NCI-H2171 (cell line): Measurements from ENCODE around the gene IDH3A.
"Not testable (repeated sequence)": the region's sequence is repeated elsewhere in the genome, so short reads cannot be mapped to it uniquely, and the experiment has no call there.

ENCODE experiments used
- DNase-seq: peaks from one replicate; lab custom pipeline; 2025; lab: John Stamatoyannopoulos, UW

The IDH3A gene

DNA sequence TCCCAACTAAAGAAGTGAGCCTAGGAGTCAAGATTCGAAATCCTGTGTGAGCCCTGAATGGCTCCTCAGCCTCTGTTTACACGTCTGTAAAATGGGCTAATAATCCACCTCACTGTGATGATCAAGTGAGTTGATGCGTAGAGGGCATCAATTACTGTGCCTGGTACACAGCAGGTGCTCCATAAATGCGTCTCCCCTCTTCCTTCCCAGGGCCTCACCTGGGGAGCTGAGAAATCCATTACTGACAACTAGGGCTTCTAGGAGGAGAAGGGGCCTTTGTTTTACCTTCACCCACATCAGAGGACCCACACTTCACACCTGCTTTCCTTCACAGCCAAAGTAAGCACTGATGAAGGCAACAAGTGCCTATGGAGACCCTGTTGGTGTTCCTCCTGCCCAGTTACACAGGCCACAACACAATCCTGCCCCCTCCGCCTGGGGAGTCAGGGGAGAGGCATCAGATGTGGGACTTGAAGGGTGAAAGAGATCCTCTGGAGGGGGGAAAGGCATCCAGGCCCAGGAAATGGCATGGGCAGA, 19.3 kb upstream of the IDH3A start:
- no peak for DNase-seq

DNA sequence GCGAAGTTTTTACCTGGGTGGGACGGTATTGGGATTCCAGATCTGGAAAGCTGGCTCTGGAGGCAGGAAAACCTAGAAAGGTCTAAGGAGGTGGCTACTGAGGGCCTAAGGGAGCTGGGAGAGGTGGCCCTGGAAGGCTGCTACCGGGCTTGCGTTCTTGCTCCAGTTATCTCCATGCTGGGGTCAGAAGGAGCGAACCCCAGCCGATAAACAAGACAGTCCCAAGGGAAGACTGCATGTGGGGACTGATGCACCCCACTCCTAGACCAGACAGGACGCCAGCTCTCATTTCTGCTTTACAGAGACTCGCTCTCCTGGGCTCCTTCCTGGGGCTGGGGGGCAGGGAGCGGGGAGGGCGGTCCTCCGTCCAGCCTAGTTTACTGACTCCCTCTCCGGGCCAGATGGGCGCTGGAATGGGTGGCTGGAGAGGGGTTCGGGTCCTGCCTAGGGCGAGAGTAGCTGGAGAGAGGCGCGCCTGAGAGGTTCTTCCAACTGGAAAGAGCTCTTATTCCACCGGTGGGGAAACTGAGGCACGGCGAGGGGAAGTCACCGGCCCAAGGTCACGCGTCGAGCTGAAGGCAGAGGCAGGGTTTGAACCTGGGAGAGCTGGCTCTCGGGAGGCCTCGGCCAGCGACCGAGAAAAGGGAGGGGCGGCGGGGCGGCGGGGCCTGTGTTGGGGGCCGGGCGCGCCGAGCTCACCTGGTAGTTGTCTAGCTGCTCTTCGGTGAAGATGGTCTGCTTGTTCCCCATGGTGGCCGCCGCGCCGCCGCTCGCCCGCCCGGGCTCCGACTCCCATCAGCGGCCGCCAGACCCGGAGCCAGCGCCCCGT, 18.5 kb upstream of the IDH3A start:
- no peak for DNase-seq

DNA sequence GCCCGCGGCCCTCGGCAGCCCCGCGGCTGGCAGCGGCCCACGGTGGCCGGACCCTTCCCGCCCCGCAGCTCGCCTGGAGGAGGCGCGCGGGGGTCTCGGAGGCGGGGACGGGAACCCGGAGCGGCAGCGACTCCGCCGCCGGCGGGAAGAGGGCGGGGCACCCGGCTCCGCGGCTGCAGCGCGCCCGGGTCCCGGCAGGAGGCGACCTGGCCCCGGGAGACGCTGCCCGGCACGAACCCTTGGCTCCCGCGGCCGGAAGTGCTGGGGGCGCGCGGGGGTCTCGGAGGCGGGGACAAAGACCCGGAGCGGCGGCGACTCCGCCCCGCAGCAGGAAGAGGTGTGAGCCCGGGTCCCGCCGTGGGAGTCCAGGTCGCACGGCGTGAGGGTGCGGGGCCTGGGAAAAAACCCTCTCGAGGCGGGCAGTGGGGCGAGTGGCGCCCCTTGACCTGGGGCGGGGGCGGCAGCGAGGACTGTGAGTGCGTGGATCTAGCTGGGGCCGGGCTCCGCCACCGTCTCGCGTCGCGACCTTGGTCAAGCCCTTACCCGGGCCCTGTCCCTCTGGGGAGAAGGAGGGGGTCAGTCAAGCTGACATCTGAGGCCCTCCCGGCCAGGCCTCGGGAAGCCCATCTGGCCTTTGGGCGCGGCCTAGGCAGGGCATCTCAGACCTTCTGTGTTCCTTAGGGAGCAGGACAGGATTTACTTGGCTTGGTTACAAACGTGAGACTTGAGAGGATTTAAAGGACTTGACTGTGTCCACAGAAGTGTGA, 17.7 kb upstream of the IDH3A start, which contains the start of gene CIB2:
TSS of gene CIB2 (minus strand) at position 151 of the 767 bp plus-strand sequence. CDS start 230 bp downstream, outside the sequence.
- peak; percentile 78 for DNase-seq

DNA sequence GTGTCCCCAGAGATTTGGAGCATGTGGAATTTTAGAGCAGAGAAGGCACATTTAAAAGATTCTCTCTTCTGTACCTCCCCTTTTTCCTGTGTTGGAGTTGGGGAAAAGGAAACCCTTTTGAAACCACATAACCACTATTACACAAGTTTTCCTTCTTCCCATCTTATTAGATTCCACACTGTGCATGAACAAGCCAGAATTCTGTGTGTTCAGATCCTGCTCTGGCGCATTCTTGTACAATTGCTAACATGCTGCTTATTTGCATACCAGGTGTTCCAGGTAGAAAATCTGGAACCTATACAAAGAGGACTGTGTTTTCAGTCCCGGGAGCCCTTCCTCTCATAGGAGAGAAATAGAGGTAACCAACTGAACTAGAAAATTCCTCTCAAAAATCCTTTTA, 15.4 kb upstream of the IDH3A start:
- DNase-seq, result no peak

DNA sequence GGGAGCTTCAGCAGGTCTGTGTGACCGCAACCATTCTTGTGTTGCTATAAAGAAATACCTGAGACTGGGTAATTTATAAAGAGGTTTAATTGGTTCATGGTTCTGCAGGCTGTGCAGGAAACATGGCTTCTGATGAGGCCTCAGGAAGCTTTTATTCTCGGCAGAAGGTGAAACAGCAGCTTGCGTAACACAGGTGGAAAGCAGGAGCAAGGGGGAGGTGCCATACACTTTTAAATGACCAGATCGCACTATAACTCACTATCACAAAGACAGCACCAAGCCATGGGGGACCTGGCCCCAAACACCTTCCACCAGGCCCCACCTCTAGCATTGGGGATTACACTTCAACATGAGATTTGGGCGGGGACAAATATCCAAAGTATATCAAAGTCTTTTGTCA, 9.6 kb upstream of the IDH3A start:
- no peak for DNase-seq

DNA sequence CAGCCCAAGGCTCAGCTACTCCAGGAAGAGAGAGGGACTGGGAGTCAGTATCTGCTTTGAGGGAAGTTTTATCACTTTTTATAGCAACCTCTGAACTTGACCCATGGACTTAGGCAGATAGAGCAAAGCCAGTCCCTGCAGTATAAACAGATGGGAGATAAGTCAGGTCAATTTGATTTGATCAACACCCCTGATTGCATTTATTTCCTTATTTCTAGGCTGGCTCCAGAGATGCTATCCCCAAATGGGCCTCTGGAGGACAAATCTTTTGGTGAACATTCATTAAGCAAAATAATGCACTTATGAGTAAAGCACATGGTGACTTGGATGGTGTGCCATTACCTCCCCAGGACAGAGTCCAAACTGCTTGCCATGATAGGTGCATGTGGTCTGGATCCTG, 8.9 kb upstream of the IDH3A start:
- no peak for DNase-seq

DNA sequence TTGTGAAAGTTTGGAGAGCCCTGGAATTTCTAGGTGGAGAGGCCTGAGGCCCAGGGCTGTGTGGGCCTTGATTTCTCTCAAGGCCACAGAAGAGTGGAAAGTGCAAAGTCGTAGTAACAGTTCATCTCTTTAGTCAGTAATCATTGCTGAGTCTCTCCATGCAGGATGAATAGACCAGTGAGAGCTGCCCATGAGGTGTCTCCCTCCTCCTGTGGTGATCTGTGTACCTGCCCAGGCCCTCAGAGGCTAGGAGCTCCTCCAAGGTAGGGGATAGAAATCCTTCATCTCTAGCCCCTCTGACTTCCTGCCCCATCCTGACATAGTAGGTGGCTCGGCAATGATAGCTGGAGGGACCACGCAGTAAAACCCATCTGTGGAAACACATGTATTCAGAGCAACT, 6.8 kb upstream of the IDH3A start:
- DNase-seq, result no peak

DNA sequence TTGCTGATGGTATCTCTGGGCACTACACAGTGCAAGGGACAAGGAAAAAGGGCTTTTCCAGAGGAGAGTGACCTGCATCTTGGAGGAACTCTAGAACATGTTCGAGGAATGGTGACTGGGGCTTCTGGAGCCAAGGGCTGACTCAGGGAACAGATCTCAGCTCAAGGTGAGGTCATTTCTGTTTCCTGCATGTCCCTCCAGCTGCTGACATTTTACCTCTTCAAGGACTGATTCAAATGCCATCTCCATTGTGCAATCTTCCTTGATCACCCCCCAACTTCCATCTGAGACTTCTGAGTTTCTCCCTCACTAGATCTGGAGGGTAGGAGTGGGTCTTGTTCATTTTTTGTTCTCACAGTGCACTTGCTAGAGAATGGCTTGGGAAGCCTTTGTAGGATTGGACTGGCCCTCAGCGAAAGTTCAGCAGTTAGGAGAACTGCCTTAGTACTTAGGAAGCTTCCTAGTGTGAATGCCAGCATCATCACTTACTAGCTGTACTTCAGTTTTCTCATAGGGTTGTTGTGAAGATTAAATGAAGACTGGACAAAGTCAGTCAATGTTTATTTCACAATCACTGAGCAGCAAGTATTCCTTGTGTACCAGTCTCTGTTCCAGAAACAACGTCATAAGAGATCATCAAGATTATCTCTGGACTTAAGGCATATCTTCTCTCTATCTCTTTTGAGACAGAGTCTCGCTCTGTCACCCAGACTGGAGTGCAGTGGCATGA, 2.6 kb upstream of the IDH3A start:
- no peak for DNase-seq

DNA sequence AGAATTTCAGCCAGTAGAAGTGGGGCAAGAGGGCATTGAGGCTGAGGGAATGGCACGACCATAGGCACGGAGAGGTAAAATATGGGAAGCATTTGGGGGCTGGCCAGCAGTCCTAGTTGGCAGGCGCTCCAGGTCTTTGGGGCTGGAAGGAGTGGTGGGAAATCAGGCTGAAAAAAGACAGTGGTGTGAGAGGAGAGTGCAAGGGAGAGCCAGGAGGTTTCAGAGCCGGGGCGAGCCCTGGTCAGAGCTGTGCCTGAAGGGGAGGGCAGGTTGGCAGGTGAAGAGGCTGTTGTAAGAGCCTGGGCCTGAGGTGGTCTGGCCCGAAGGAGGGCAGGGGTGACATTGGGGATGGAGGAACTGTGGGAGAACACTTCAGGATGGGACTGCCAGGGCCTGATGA, 1.6 kb upstream of the IDH3A start:
- no peak for DNase-seq

DNA sequence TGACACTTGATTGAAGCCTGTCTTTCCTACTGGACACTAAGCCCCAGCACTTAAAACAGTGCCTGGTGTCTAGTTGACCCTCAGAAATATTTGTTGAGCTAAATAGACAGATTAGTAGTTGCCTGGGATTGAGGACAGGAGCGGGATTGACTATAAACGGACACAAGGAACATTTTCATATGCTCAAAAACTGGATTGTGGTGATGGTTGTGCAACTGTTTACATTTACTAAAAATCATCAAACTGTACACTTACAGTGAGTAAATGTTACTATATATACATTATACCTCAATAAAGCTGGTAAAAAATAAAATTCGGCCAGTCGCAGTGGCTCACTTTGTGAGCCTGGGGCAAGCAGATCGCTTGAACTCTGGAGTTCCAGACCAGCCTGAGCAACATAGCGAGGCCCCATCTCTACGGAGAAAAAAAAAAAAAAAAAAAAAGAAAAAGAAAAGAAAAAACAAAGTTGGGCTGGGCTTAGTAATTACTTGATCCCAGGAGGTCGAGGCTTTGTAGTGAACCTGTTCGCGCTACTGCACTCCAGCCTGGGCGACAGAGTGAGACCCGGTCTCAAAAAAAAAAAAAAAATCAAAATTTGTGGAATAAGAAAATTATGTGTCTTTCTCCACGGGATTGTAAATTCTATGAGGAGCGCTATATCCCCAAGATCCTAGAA, 632 bp upstream of the IDH3A start:
- DNase-seq, result peak; percentile 43

DNA sequence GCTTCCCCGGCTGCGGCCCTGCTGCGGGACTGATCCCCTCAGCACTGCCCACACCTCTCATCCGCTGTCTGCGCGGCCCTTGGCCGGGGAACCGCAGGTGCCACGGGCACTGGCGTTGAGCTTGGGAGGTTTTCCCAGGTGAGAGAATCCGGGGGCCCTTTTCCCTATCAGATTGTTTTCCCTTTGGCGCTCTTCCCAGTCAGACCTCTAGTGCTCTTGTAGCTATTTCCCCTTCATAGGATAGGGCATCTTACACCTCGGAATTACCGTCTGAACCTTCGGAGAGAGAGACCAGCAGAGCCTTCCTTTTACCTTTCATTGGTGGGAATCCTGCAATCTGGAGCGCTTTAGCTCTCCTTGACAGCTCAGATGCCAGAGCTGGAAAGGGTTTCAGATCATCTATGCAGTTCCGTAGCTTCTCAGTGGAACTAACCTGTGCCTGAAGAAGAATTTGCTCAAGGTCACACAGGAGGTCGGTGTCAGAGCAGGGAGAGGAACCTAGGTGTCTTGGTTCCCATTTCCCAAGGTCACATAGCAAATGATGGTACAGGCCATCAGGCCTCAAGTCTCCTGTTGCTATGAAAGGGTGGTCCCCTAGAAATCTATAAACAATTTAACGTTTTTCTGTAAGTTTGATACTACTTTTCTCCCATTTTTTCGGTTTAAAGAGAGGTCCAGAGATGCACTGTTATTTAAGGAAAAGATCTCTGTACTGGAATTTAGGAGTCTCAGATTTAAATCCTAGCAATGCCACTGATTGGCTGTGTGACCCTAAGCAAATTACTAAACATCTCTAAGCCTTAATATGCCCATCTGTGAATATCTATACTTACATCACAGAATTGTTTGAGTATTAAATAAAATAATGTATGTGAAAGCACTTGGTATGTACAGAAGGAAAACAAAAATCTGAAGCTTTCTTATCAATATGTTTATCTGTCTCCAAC, 916 bp downstream of the IDH3A start:
- peak; percentile 32 for DNase-seq

DNA sequence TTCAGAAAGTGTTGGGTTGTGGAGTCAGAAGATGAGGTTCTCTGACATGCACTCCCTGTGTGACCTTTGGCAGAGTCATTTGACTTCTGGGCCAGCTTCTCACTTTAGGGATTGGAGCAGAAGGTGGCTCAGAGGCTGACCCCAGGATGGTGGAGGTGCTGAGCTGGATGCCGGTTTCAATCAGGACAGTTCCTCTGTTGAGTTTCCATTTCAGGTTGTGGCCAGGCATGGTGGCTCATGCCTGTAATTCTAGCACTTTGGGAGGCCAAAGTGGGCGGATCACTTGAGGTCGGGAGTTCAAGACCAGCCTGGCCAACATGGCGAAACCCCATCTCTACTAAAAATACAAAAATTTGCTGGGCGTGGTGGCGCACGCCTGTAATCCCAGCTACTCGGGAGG, 1.9 kb downstream of the IDH3A start:
- not testable (repeated sequence) for DNase-seq

DNA sequence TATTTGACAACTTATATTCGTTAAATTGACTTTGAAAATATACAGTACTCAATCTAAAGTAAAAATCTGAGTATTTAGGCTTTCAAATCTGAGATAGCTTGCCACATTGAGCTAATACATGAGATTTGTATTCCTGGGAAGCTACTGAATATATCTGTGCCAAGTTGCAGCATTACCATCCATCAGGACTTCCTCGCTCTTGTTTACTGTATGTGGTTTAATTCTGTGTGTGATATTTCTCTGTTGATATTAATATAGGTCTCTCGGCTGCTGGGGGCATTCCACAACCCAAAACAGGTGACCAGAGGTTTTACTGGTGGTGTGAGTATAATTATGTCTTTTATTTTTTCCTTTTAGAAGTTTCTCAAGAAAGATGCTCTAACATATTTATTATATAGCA, 5.8 kb downstream of the IDH3A start:
- no peak for DNase-seq

DNA sequence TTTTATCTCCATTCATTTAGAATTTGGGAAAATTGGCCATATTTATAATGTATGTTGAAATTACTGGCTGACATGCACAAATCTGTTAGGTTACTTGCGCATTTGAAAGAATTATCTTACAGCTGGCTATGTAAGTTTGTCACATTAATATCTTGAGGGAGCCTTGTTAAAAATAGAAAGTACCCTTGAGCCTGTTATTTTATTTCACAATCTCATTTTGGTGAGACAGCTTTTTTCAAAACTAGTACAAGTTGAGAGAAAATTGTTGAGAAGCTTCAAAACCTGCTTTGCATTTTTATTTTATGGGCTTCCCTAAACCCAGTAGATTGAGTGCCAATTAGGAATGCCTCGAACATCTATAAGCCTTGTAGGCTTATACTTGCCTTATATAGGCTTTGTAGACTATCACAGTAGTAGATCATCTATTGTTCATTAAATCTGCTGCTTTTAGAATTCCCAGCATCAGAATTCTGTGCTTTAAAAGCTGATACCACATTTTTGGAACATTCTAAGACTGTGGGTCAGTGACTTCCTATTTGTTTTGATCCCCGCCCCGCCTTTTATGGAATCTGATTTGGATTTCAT, 6.3 kb downstream of the IDH3A start:
- no peak for DNase-seq

DNA sequence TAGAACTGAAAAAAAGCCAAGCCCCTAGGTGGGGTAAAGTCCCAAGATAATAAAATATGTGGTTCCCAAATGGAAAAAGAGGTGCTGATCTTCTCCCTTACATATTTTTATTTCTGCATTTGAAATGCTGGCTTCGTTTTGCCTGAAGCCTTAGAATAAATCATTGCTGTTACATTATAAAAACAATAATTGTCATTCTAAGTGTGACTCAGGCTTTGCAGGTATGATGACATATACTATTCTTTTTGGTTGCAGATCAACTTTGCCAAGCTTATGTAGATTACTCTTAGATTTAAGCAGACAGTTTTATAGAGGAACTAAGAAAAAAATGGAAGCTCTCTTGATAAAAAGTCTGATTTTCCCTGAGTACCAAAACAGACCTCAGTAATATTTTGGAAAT, 7.5 kb downstream of the IDH3A start:
- DNase-seq, result no peak

DNA sequence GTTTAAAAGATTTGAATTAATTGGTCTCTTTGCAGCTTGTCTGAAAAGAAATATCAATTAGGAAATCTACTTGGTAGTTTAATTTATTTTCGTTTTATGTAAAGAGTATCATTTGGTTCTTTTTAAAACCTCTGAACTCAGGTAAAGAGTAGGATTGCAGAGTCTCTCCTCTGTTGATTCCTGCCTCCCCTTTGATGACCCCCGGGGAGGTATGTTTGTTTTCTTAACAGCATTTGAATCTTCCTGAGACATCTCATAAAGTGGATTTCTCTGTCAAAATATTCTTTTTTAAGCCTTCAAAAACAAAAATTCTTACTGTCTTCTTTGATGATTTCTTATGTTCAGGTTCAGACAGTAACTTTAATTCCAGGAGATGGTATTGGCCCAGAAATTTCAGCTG, 8.0 kb downstream of the IDH3A start:
- DNase-seq, result no peak

DNA sequence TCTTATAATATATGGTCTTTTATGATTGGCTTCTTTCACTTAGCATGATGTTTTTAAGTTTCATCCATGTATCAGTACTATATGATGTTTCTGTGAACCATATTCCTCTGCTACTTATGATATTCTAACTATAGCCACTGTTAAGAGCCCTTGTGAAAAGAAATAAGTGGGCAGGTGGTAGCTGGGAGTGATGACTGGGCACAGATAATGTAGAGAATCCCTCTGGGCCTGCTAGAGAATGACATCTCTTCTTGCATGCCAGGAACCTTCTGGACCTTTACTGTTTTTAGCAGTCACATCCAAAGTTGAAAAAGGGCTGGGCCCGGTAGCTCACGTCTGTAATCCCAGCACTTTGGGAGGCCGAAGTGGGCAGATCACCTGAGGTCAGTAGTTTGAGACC, 10.2 kb downstream of the IDH3A start:
- DNase-seq, result no peak

DNA sequence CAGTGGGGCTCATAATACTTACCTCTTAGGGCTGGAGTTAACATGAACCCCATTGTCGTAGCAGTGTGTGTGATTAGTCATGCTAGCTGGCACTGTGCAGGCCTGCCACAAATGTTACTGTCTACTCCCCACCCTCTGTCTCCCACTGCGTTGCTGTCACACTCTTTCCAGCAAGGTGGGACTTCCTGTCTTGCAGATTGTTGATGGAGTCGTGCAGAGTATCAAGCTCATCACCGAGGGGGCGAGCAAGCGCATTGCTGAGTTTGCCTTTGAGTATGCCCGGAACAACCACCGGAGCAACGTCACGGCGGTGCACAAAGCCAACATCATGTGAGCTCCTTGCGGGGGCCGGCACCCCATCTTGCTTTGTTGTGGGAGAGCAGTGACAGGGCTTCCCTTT, 12.9 kb downstream of the IDH3A start:
- DNase-seq, result no peak

DNA sequence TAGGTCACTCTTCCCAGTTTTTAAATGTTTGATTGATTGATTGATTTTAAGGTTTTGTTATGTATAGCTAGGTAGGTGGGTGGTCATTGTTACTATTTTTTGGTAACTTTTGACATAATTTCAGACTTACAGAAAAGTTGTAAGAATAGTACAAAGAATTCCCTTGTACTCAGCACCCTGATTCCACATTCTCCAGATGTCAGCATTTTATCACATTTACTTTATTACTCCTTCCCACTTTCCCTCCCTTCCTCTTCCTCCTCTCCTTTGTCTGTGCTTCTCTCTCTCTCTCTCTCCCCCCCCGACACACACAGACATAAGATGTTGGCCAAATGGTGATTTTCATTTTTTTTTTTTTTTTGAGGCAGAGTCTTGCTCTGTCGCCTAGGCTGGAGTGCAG, 14.8 kb downstream of the IDH3A start:
- no peak for DNase-seq

DNA sequence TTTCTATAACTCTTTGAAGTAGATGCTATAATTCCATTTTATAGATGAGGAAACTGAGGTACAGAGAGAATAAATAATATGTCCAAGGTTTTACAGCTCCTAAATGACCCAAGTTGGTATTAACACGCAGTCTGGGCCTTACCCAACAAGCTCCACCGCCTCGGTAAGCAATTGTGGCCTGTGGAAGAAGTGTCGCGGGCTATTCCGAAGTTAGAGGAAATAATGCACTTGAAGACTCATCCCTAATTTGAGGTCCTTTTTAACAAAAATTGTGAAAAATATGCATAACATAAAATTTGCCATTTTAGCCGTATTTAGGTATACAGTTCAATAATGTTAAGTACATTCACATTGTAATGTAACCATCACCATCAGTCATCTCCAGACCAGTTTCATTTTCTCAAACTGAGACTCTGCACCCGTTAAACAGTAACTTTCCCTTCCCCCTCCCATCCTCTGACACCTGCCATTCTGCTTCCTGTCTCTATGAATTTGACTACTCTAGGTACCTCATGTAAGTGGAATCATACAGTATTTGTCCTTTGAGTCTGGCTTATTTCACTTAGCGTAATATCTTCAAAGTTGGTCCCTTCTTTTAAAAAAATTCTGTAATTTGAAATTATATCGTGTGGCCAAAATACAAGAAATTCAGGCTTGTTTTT, 18.2 kb downstream of the IDH3A start:
- no peak for DNase-seq
